HEK293 (cell line): ENCODE results near the gene NARF.

Source experiments
- CTCF ChIA-PET: fragments of 350-600 bp; formaldehyde crosslinking; extraction: SDS; loops from one replicate; lab custom pipeline; 2021; ENCODE audit warnings: antibody characterized with exemption; lab: Yijun Ruan, JAX
- POLR2A ChIA-PET: fragments of 300-600 bp; formaldehyde crosslinking; extraction: SDS; loops from one replicate; lab custom pipeline; 2020; ENCODE audit warnings: antibody characterized with exemption, inconsistent platforms; lab: Yijun Ruan, JAX
- H3K27ac ChIP-seq: fragments of 200-500 bp; sonication (Bioruptor generic); 2 replicates; pipeline ENCODE4 v1.5.1; 2014; ENCODE audit warnings: low read depth, low read length, control low read depth, inconsistent platforms; ENCODE audit errors: extremely low read depth
- H3K36me3 ChIP-seq, 2 experiments: fragments of 200-500 bp in 1 of 2; sonication (Bioruptor generic) in 1 of 2; 1 replicate in 1 of 2; 2 replicates in 1 of 2; pipeline ENCODE4 v1.5.1; 2014 to 2017; ENCODE audit warnings: inconsistent platforms in 2 of 2, low read length in 2 of 2; ENCODE audit not compliant: control insufficient read depth in 2 of 2, insufficient read depth in 1 of 2
- H3K4me1 ChIP-seq: fragments of 200-500 bp; sonication (Bioruptor generic); 2 replicates; pipeline ENCODE4 v1.5.1; 2014; ENCODE audit warnings: mild to moderate bottlenecking, low read length, inconsistent platforms; ENCODE audit not compliant: control insufficient read depth, insufficient read depth
- H3K4me3 ChIP-seq: 2 replicates; pipeline ENCODE4 v1.5.1; 2011; ENCODE audit warnings: low read depth, mild to moderate bottlenecking, control low read depth, low read length, moderate library complexity
- H3K9me3 ChIP-seq: fragments of 200-500 bp; sonication (Bioruptor generic); 2 replicates; pipeline ENCODE4 v1.5.1; 2014; ENCODE audit warnings: low read depth, low read length, inconsistent platforms; ENCODE audit not compliant: control insufficient read depth, insufficient read depth
- BCL11B ChIP-seq: fragments of 450-650 bp; formaldehyde crosslinking; IDR thresholded peaks from 2 replicates; pipeline ENCODE4 v1.5.1; 2016; ENCODE audit warnings: low read depth, missing biosample characterization, missing genetic modification characterization
- GLIS2 ChIP-seq: fragments of 450-650 bp; formaldehyde crosslinking; IDR thresholded peaks from 2 replicates; pipeline ENCODE4 v1.5.1; 2016; ENCODE audit warnings: missing biosample characterization, missing genetic modification characterization
- IKZF3 ChIP-seq: fragments of 450-650 bp; IDR thresholded peaks from 2 replicates; pipeline ENCODE4 v1.5.0; 2018; ENCODE audit warnings: missing biosample characterization, mild to moderate bottlenecking, missing genetic modification characterization, moderate library complexity
- MYNN ChIP-seq: fragments of 450-650 bp; formaldehyde crosslinking; IDR thresholded peaks from 2 replicates; pipeline ENCODE4 v1.5.1; 2016; ENCODE audit warnings: missing biosample characterization, missing genetic modification characterization, borderline replicate concordance
- OSR2 ChIP-seq: fragments of 450-650 bp; formaldehyde crosslinking; IDR thresholded peaks from 2 replicates; pipeline ENCODE4 v1.5.1; 2016; ENCODE audit warnings: missing biosample characterization, missing genetic modification characterization
- PRDM10 ChIP-seq: fragments of 450-650 bp; formaldehyde crosslinking; IDR thresholded peaks from 2 replicates; pipeline ENCODE4 v1.5.1; 2016; ENCODE audit warnings: missing biosample characterization, missing genetic modification characterization
- ZBTB7A ChIP-seq: fragments of 450-650 bp; formaldehyde crosslinking; IDR thresholded peaks from 2 replicates; pipeline ENCODE4 v1.5.1; 2016; ENCODE audit warnings: low read depth, missing biosample characterization, missing genetic modification characterization
- ZNF157 ChIP-seq: fragments of 450-650 bp; formaldehyde crosslinking; IDR thresholded peaks from 2 replicates; pipeline ENCODE4 v1.5.1; 2016; ENCODE audit warnings: missing biosample characterization, missing genetic modification characterization
- ZNF19 ChIP-seq: fragments of 450-650 bp; formaldehyde crosslinking; IDR thresholded peaks from 2 replicates; pipeline ENCODE4; 2016; ENCODE audit warnings: missing biosample characterization, missing genetic modification characterization, low read depth
- ZNF2 ChIP-seq: fragments of 450-650 bp; formaldehyde crosslinking; IDR thresholded peaks from 2 replicates; pipeline ENCODE4 v1.5.1; 2016; ENCODE audit warnings: missing biosample characterization, missing genetic modification characterization
- ZNF214 ChIP-seq: fragments of 450-650 bp; formaldehyde crosslinking; IDR thresholded peaks from 2 replicates; pipeline ENCODE4 v1.5.1; 2017; ENCODE audit warnings: missing biosample characterization, mild to moderate bottlenecking, missing genetic modification characterization, borderline replicate concordance
- ZNF292 ChIP-seq: fragments of 450-650 bp; formaldehyde crosslinking; IDR thresholded peaks from 2 replicates; pipeline ENCODE4 v1.5.1; 2016; ENCODE audit warnings: low read depth, missing biosample characterization, missing genetic modification characterization, borderline replicate concordance
- ZNF423 ChIP-seq: fragments of 450-650 bp; formaldehyde crosslinking; IDR thresholded peaks from 2 replicates; pipeline ENCODE4 v1.5.1; 2016; ENCODE audit warnings: missing biosample characterization, missing genetic modification characterization
- ZNF544 ChIP-seq: fragments of 450-650 bp; formaldehyde crosslinking; IDR thresholded peaks from 2 replicates; pipeline ENCODE4 v1.5.0; 2017; ENCODE audit warnings: missing biosample characterization, missing genetic modification characterization
- ZNF561 ChIP-seq: fragments of 450-650 bp; IDR thresholded peaks from 2 replicates; pipeline ENCODE4 v1.5.1; 2018; ENCODE audit warnings: missing biosample characterization, missing genetic modification characterization, borderline replicate concordance
- ZNF623 ChIP-seq: fragments of 450-650 bp; formaldehyde crosslinking; IDR thresholded peaks from 2 replicates; pipeline ENCODE4 v1.5.1; 2016; ENCODE audit warnings: missing biosample characterization, missing genetic modification characterization
- ZNF624 ChIP-seq: fragments of 450-650 bp; formaldehyde crosslinking; IDR thresholded peaks from 2 replicates; pipeline ENCODE4 v1.5.1; 2017; ENCODE audit warnings: missing biosample characterization, missing genetic modification characterization
- ZNF654 ChIP-seq: fragments of 450-650 bp; formaldehyde crosslinking; IDR thresholded peaks from 2 replicates; pipeline ENCODE4 v1.5.1; 2016; ENCODE audit warnings: low read depth, missing biosample characterization, missing genetic modification characterization
- ZNF658 ChIP-seq: fragments of 450-650 bp; formaldehyde crosslinking; IDR thresholded peaks from 2 replicates; pipeline ENCODE4; 2016; ENCODE audit warnings: missing biosample characterization, missing genetic modification characterization
- ZNF677 ChIP-seq: fragments of 450-650 bp; IDR thresholded peaks from 2 replicates; pipeline ENCODE4 v1.5.0; 2018; ENCODE audit warnings: missing biosample characterization, mild to moderate bottlenecking, missing genetic modification characterization, moderate library complexity
- ZNF692 ChIP-seq: fragments of 450-650 bp; formaldehyde crosslinking; IDR thresholded peaks from 2 replicates; pipeline ENCODE4 v1.5.1; 2016; ENCODE audit warnings: missing biosample characterization, missing genetic modification characterization
- ZNF701 ChIP-seq: fragments of 450-650 bp; formaldehyde crosslinking; IDR thresholded peaks from 2 replicates; pipeline ENCODE4 v1.5.1; 2016; ENCODE audit warnings: missing biosample characterization, missing genetic modification characterization
- ZNF707 ChIP-seq: fragments of 450-650 bp; formaldehyde crosslinking; IDR thresholded peaks from 2 replicates; pipeline ENCODE4 v1.5.1; 2016; ENCODE audit warnings: missing biosample characterization, missing genetic modification characterization
- ZNF76 ChIP-seq: fragments of 450-650 bp; formaldehyde crosslinking; IDR thresholded peaks from 2 replicates; pipeline ENCODE4; 2016; ENCODE audit warnings: low read depth, missing biosample characterization, missing genetic modification characterization, borderline replicate concordance
- ZNF777 ChIP-seq: fragments of 450-650 bp; formaldehyde crosslinking; IDR thresholded peaks from 2 replicates; pipeline ENCODE4 v1.5.1; 2017; ENCODE audit warnings: missing biosample characterization, missing genetic modification characterization, borderline replicate concordance
- ZNF843 ChIP-seq: fragments of 450-650 bp; formaldehyde crosslinking; IDR thresholded peaks from 2 replicates; pipeline ENCODE4 v1.5.1; 2016; ENCODE audit warnings: missing biosample characterization, missing genetic modification characterization
- ZXDB ChIP-seq: fragments of 450-650 bp; formaldehyde crosslinking; IDR thresholded peaks from 2 replicates; pipeline ENCODE4 v1.5.1; 2016; ENCODE audit warnings: missing biosample characterization, missing genetic modification characterization
- TF ChIP-seq, protein P1 (sequence below): fragments of 450-650 bp; formaldehyde crosslinking; IDR thresholded peaks from 2 replicates; pipeline ENCODE4 v1.5.0; 2017; ENCODE audit warnings: missing biosample characterization, missing genetic modification characterization, borderline replicate concordance
- TF ChIP-seq, protein P2 (sequence below): fragments of 450-650 bp; formaldehyde crosslinking; IDR thresholded peaks from 2 replicates; pipeline ENCODE4 v1.5.1; 2016; ENCODE audit warnings: missing biosample characterization, missing genetic modification characterization, low read depth

The NARF gene

DNA sequence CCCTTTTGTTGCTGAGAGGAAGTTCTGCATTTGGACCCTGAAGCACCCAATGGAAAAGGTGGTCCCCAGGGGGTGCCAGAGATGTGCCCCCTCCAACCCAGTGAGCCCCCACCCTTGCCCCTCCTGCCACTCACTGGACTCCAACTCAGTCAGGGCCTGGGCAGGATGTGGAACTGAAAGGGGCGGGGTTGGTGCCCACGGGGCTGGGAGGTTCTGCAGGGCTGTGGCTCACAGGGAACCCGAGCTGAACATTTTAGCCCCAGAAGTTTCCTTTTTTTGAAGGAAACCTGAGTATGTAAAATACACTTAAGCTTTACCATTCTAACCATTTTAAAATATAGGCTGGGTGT lies 24.4 kb upstream of the NARF start:
- no peaks in the 10 kb centered on the region for H3K4me1 ChIP-seq
- TF ChIP-seq ZNF2 (no peak), ZNF707 (tag by site-specific recombination) (no peak), MYNN (tag by site-specific recombination) (no peak), ZNF292 (tag by site-specific recombination) (no peak), ZBTB7A (tag by site-specific recombination) (no peak), ZNF157 (tag by site-specific recombination) (no peak), ZNF843 (tag by site-specific recombination) (no peak), ZNF423 (tag by site-specific recombination) (no peak), ZNF623 (tag by site-specific recombination) (no peak), ZNF544 (tag by site-specific recombination) (no peak), PRDM10 (tag by site-specific recombination) (no peak), GLIS2 (tag by site-specific recombination) (no peak), ZNF692 (tag by site-specific recombination) (no peak), OSR2 (tag by site-specific recombination) (no peak), ZXDB (tag by site-specific recombination) (no peak), ZNF701 (no peak)
- TF ChIP-seq, protein P1, sequence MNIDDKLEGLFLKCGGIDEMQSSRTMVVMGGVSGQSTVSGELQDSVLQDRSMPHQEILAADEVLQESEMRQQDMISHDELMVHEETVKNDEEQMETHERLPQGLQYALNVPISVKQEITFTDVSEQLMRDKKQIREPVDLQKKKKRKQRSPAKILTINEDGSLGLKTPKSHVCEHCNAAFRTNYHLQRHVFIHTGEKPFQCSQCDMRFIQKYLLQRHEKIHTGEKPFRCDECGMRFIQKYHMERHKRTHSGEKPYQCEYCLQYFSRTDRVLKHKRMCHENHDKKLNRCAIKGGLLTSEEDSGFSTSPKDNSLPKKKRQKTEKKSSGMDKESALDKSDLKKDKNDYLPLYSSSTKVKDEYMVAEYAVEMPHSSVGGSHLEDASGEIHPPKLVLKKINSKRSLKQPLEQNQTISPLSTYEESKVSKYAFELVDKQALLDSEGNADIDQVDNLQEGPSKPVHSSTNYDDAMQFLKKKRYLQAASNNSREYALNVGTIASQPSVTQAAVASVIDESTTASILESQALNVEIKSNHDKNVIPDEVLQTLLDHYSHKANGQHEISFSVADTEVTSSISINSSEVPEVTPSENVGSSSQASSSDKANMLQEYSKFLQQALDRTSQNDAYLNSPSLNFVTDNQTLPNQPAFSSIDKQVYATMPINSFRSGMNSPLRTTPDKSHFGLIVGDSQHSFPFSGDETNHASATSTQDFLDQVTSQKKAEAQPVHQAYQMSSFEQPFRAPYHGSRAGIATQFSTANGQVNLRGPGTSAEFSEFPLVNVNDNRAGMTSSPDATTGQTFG (tag by site-specific recombination), result no peak
- TF ChIP-seq, protein P2, sequence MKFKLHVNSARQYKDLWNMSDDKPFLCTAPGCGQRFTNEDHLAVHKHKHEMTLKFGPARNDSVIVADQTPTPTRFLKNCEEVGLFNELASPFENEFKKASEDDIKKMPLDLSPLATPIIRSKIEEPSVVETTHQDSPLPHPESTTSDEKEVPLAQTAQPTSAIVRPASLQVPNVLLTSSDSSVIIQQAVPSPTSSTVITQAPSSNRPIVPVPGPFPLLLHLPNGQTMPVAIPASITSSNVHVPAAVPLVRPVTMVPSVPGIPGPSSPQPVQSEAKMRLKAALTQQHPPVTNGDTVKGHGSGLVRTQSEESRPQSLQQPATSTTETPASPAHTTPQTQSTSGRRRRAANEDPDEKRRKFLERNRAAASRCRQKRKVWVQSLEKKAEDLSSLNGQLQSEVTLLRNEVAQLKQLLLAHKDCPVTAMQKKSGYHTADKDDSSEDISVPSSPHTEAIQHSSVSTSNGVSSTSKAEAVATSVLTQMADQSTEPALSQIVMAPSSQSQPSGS, result no peak
- TF ChIP-seq, all 188 proteins: peak for 0
- CTCF ChIA-PET, result no interaction called here
- no peak overlapping the region for H3K27ac ChIP-seq
- no peaks in the 10 kb centered on the region for H3K9me3 ChIP-seq
- POLR2A ChIA-PET, result no interaction called here
- peaks cover 4 to 32% of the 10 kb centered on the region in 2 experiments; a peak in 2 of 3 replicates for H3K36me3 ChIP-seq
- H3K4me3 ChIP-seq, result no peak overlapping the region

- POLR2A ChIA-PET, result no interaction called here
- Histone ChIP-seq H3K36me3 (peaks cover 4 to 32% of the 10 kb centered on the region in 2 experiments; a peak in 2 of 3 replicates), H3K4me1 (no peaks in the 10 kb centered on the region), H3K9me3 (no peaks in the 10 kb centered on the region), H3K27ac (no peak overlapping the region), H3K4me3 (no peak overlapping the region)
- CTCF ChIA-PET, result interaction anchor here (0.6 kb wide), 1 partner anchor 414 kb away, joined by 5 read pairs; no protein-coding TSS in a partner anchor
- no peak for TF ChIP-seq ZNF624 (tag by site-specific recombination)
- no peak for TF ChIP-seq ZNF677 (tag by site-specific recombination)
- TF ChIP-seq ZNF157 (tag by site-specific recombination), result no peak
- no peak for TF ChIP-seq ZNF19 (tag by site-specific recombination)
- TF ChIP-seq IKZF3 (tag by site-specific recombination), result no peak
- no peak for TF ChIP-seq ZNF654 (tag by site-specific recombination)
- TF ChIP-seq GLIS2 (tag by site-specific recombination), result peak; percentile 23; the same call in 1 of the 2 replicates
- TF ChIP-seq ZNF561 (tag by site-specific recombination), result no peak
- no peak for TF ChIP-seq ZNF214 (tag by site-specific recombination)
- no peak for TF ChIP-seq ZNF777
- TF ChIP-seq ZNF658 (tag by site-specific recombination), result no peak
- TF ChIP-seq ZNF76, result no peak
- no peak for TF ChIP-seq BCL11B (tag by site-specific recombination)
Measured at GRCh38 chr17:82435103-82435502, 23.4 kb upstream of the NARF start.
